ENCODE results near the gene GPX4.

DNA sequence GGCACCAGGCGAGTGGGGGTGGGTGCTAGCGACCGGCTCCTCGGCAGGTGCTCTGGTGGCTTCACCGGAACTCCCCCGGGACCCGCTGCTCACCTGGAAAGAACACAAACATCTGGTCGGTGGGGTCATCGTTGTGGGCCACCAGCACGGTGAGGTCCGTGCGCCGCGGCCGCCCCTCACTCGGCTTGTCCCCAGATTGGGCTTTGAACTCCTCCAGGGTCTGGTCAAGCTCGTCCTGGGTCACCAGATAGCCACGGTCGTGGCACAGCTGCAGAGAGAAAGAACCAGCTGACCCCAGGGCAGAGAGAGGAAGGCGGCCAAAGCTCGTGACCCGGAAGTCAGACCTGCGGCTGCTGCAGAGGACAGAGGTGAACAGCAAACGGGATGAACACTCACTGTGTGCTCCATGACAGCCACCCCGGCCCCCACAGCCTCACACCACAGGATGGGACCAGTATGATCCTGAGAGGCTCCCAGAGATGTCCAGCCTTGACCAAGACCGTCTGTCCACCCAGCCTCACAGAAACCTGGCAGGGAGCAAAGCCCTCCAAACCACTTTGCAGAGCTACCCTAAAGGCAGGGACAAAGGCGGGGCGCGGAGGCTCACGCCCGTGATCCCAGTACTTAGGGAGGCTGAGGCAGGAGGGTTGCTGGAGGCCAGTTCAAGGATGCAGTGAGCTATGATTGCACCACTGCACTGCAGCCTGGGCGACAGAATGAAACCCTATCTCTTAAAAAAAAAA lies 9.8 kb upstream of the GPX4 start:
- TF ChIP-seq, protein P1, sequence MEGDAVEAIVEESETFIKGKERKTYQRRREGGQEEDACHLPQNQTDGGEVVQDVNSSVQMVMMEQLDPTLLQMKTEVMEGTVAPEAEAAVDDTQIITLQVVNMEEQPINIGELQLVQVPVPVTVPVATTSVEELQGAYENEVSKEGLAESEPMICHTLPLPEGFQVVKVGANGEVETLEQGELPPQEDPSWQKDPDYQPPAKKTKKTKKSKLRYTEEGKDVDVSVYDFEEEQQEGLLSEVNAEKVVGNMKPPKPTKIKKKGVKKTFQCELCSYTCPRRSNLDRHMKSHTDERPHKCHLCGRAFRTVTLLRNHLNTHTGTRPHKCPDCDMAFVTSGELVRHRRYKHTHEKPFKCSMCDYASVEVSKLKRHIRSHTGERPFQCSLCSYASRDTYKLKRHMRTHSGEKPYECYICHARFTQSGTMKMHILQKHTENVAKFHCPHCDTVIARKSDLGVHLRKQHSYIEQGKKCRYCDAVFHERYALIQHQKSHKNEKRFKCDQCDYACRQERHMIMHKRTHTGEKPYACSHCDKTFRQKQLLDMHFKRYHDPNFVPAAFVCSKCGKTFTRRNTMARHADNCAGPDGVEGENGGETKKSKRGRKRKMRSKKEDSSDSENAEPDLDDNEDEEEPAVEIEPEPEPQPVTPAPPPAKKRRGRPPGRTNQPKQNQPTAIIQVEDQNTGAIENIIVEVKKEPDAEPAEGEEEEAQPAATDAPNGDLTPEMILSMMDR (IDR thresholded peaks at IDR 0.05), result no peak
- no peak for TF ChIP-seq POLR2A (IDR thresholded peaks at IDR 0.05)

Measured in thyroid gland (tissue), 4 donors.